Esophagus muscularis mucosa (tissue), 4 donors: ENCODE results near the gene NALCN. TPM values are rescaled to one million over a fixed set of nuclear protein-coding genes. Genes with fewer than 3 reads are reported as not detected.

Experiments used
- DNase-seq: peaks from one replicate; pipeline ENCODE4 v3.0.0-alpha.2; 2017; ENCODE audit errors: extremely low spot score
- H3K27ac ChIP-seq, 4 donors: fragments of 200-600 bp; sonication (generic); replicated peaks in 1 of 4; 1 replicate in 3 of 4; 2 replicates in 1 of 4; pipeline ENCODE4 v1.5.1; 2016 to 2019; ENCODE audit warnings: mild to moderate bottlenecking in 1 of 4
- H3K27me3 ChIP-seq, 4 donors: fragments of 200-600 bp; sonication (generic); one replicate each; pipeline versions ENCODE4 v1.5.1 to v1.6.0; 2016 to 2019
- H3K36me3 ChIP-seq, 4 donors: fragments of 200-600 bp; sonication (generic); one replicate each; pipeline ENCODE4 v1.5.1; 2016 to 2019
- H3K4me1 ChIP-seq, 4 donors: fragments of 200-600 bp; sonication (generic); one replicate each; pipeline ENCODE4 v1.5.1; 2016 to 2019
- H3K4me3 ChIP-seq, 4 donors: fragments of 200-600 bp; sonication (generic); 1 replicate in 2 of 4; 2 replicates in 2 of 4; pipeline ENCODE4 v1.5.1; 2016 to 2019; ENCODE audit warnings: mild to moderate bottlenecking in 4 of 4, moderate library complexity in 1 of 4
- H3K9me3 ChIP-seq, 4 donors: fragments of 200-600 bp; sonication (generic); 1 replicate in 3 of 4; 2 replicates in 1 of 4; pipeline ENCODE4 v1.5.1; 2016 to 2019
- EP300 ChIP-seq: sonication (generic); formaldehyde crosslinking; IDR thresholded peaks from one replicate; pipeline ENCODE4 v1.6.1; 2017; ENCODE audit warnings: antibody characterized with exemption
- POLR2A ChIP-seq: fragments of 450-650 bp; IDR thresholded peaks from one replicate; pipeline ENCODE4 v1.6.1; 2017; ENCODE audit warnings: antibody characterized with exemption, moderate library complexity, mild to moderate bottlenecking, low read depth
- POLR2AphosphoS5 ChIP-seq, 2 donors: sonication (generic); formaldehyde crosslinking; IDR thresholded peaks; one replicate each; pipeline ENCODE4 v1.6.1; 2017; ENCODE audit warnings: antibody characterized with exemption in 2 of 2
- WGBS: methylation state at CpG from one replicate; pipeline ENCODE4 v1.1.5; 2018; 5-methylcytosine and 5-hydroxymethylcytosine counted together
- intact Hi-C: fragments of 100-400 bp; cut with DNase I; formaldehyde crosslinking; loops from one replicate; pipeline ENCODE4 v1.15.1; 2023
- total RNA-seq, 4 donors: library from RNA; depleted of rRNA; stranded (reverse); fragments of >200 nt; gene quantifications; one replicate each; pipeline versions ENCODE4 v1.1.0 to v1.2.1, GENCODE V29; 2016
- TF ChIP-seq, protein P1 (sequence below), 3 experiments: fragments of 200-600 bp in 2 of 3; fragments of 450-650 bp in 1 of 3; sonication (generic) in 2 of 3; IDR thresholded peaks; one replicate each; pipeline ENCODE4 v1.5.1; 2017 to 2019; ENCODE audit warnings: antibody characterized with exemption in 3 of 3, mild to moderate bottlenecking in 2 of 3, moderate library complexity in 1 of 3

Gene NALCN
- total RNA-seq, 4 donors from 2014 or later = 0.42 to 0.83 (median 0.54) TPM

DNA sequence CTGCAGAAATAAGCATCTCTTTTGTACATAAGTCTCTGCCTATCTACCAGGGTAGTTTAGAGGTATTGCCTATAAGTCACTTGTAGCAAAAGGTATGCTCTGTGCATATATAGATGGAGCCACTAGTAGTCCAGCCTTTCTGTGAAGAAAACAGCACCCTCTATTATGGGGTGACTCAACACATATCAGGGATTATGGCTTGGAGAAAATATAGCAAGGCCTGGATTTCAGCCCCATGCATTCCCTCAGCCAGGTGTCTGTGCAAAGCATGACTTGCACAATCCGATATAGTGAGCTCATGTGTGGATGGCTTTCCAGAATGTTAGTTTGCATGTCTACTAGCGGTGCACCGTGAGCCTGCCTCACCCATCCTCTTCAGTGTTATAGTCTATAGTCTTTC is 13.4 kb upstream of the NALCN start:
- Histone ChIP-seq H3K9me3 (no peaks in the 10 kb centered on the region), H3K4me1 (no peaks in the 10 kb centered on the region), H3K36me3 (no peaks in the 10 kb centered on the region), H3K27me3 (no peaks in the 10 kb centered on the region), H3K27ac (no peak overlapping the region), H3K4me3 (no peak overlapping the region)
- intact Hi-C loops = no loop called here
- DNase-seq = no peak
- TF ChIP-seq, protein P1, sequence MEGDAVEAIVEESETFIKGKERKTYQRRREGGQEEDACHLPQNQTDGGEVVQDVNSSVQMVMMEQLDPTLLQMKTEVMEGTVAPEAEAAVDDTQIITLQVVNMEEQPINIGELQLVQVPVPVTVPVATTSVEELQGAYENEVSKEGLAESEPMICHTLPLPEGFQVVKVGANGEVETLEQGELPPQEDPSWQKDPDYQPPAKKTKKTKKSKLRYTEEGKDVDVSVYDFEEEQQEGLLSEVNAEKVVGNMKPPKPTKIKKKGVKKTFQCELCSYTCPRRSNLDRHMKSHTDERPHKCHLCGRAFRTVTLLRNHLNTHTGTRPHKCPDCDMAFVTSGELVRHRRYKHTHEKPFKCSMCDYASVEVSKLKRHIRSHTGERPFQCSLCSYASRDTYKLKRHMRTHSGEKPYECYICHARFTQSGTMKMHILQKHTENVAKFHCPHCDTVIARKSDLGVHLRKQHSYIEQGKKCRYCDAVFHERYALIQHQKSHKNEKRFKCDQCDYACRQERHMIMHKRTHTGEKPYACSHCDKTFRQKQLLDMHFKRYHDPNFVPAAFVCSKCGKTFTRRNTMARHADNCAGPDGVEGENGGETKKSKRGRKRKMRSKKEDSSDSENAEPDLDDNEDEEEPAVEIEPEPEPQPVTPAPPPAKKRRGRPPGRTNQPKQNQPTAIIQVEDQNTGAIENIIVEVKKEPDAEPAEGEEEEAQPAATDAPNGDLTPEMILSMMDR (IDR thresholded peaks at IDR 0.05) = no peak
- TF ChIP-seq EP300 (no peak), POLR2A (no peak), POLR2AphosphoS5 (IDR thresholded peaks at IDR 0.05) (no peak)
- 94% methylated on average over 3 of the region's 3 CpGs for WGBS

DNA sequence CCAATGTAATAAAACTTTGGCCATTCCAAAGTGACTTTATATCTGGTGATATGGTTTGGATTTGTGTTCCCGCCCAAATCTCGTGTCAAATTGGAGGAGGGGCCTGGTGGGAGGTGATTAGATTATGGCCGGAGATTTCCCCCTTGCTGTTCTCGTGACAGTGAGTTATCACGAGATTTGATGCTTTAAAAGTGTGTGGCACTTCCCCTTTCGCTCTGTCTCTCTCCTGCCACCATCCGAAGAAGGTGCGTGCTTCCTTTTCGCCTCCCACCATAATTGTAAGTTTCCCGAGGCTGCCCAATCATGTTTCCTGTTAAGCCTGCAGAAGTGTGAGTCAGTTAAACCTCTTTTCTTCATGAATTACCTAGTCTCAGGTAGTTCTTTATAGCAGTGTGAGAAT is 9.3 kb upstream of the NALCN start:
- Histone ChIP-seq H3K27ac (no peak overlapping the region), H3K9me3 (no peaks in the 10 kb centered on the region), H3K27me3 (no peaks in the 10 kb centered on the region), H3K4me1 (no peaks in the 10 kb centered on the region), H3K4me3 (no peak overlapping the region), H3K36me3 (no peaks in the 10 kb centered on the region)
- WGBS = 78% methylated on average over 10 of the region's 10 CpGs
- DNase-seq = no peak
- intact Hi-C loops = no loop called here
- no peak for TF ChIP-seq POLR2A
- TF ChIP-seq EP300 = no peak
- no peak for TF ChIP-seq POLR2AphosphoS5 (IDR thresholded peaks at IDR 0.05)
- TF ChIP-seq, protein P1 (IDR thresholded peaks at IDR 0.05) = no peak

- no peak for DNase-seq
- Histone ChIP-seq H3K27ac (no peak overlapping the region), H3K4me3 (no peak overlapping the region), H3K36me3 (no peaks in the 10 kb centered on the region), H3K9me3 (no peaks in the 10 kb centered on the region), H3K4me1 (no peaks in the 10 kb centered on the region), H3K27me3 (no peaks in the 10 kb centered on the region)
- intact Hi-C loops = no loop called here
- TF ChIP-seq POLR2AphosphoS5 (IDR thresholded peaks at IDR 0.05) (no peak), POLR2A (no peak)
- TF ChIP-seq, protein P1 (IDR thresholded peaks at IDR 0.05) = no peak
- 94% methylated on average over 3 of the region's 3 CpGs for WGBS
Measured at GRCh38 chr13:101425156-101425471, 8.8 kb upstream of the NALCN start.

- Histone ChIP-seq H3K36me3 (no peaks in the 10 kb centered on the region), H3K27ac (no peak overlapping the region), H3K4me3 (no peak overlapping the region), H3K4me1 (no peaks in the 10 kb centered on the region), H3K9me3 (no peaks in the 10 kb centered on the region), H3K27me3 (no peaks in the 10 kb centered on the region)
- WGBS = 44% methylated on average over 6 of the region's 6 CpGs
- DNase-seq = no peak
- TF ChIP-seq POLR2A (no peak), EP300 (no peak), POLR2AphosphoS5 (IDR thresholded peaks at IDR 0.05) (no peak)
- TF ChIP-seq, protein P1 (IDR thresholded peaks at IDR 0.05) = no peak
- intact Hi-C loops = no loop called here
Measured at GRCh38 chr13:101424381-101425155, 8.3 kb upstream of the NALCN start.

- TF ChIP-seq, protein P1 (IDR thresholded peaks at IDR 0.05) = no peak
- no peak for TF ChIP-seq EP300
- no peaks in the 10 kb centered on the region for H3K36me3 ChIP-seq
- intact Hi-C loops = no loop called here
- no peak overlapping the region for H3K27ac ChIP-seq
- 89% methylated on average over 2 of the region's 2 CpGs for WGBS
- DNase-seq = no peak
- no peak overlapping the region for H3K4me3 ChIP-seq
- H3K9me3 ChIP-seq = no peaks in the 10 kb centered on the region
- H3K4me1 ChIP-seq = no peaks in the 10 kb centered on the region
- H3K27me3 ChIP-seq = peaks cover 0 to under 1% (median 0%) of the 10 kb centered on the region in 4 donors
Measured at GRCh38 chr13:101423872-101424271, 7.6 kb upstream of the NALCN start.
